GM12801 (cell line): ENCODE measurements around the gene GPLD1.

Source experiments
- TF ChIP-seq, protein P1 (sequence below): IDR thresholded peaks from one replicate; pipeline ENCODE4 v1.5.1; 2011; ENCODE audit warnings: control low read depth; ENCODE audit not compliant: insufficient read length; ENCODE audit errors: extremely low read depth

Gene GPLD1

DNA sequence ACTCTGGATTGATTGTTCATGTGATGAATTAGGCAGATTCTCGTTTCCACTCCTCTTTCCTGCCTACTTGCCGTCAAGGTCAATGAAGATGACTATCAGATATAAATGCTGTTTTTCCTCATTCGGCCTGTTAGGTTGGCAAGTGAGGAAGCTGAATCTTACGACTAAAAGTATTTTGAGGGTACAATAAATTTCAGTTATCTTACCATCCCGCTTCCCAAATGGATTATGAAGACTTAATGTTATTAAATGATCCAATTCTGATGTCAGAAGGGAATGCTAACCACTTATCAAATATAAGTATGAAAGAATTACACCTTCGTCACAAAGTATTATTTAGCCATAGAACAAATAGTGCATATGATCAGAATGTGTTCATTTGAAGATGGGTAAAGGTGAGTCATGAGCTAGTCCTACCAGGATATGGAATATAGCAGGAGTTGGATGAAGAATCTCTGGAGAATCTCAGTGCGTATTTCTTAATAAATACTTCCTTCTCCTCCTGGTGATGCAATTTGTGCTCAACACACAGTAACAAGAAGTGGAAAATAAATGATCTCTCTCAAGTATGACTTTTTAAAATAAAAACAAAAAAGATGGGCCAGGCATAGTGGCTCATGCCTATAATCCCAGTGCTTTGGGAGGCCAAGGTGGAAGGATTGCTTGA, 4.6 kb downstream of the GPLD1 start:
- TF ChIP-seq, protein P1, sequence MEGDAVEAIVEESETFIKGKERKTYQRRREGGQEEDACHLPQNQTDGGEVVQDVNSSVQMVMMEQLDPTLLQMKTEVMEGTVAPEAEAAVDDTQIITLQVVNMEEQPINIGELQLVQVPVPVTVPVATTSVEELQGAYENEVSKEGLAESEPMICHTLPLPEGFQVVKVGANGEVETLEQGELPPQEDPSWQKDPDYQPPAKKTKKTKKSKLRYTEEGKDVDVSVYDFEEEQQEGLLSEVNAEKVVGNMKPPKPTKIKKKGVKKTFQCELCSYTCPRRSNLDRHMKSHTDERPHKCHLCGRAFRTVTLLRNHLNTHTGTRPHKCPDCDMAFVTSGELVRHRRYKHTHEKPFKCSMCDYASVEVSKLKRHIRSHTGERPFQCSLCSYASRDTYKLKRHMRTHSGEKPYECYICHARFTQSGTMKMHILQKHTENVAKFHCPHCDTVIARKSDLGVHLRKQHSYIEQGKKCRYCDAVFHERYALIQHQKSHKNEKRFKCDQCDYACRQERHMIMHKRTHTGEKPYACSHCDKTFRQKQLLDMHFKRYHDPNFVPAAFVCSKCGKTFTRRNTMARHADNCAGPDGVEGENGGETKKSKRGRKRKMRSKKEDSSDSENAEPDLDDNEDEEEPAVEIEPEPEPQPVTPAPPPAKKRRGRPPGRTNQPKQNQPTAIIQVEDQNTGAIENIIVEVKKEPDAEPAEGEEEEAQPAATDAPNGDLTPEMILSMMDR, result no peak

DNA sequence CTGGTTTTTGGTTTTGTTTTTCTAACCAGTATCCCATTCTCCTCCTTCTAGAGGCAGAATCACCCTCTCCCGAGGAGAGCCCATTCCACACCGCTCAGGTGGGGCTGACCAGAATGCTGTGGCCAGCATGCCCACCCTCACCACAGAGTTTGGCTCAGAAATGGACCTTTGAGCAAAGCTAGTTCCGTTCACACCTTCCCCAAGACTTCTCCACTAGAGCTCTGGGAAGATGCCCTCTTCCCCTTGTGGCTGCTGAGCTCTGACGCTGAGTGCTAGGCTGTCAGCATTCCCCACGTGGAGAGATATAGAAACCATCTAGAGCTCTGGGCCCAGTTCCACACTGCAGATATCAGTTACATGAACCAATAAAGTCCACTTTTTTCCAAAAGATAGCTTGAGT, 7.9 kb downstream of the GPLD1 start:
- TF ChIP-seq, protein P1, result no peak

DNA sequence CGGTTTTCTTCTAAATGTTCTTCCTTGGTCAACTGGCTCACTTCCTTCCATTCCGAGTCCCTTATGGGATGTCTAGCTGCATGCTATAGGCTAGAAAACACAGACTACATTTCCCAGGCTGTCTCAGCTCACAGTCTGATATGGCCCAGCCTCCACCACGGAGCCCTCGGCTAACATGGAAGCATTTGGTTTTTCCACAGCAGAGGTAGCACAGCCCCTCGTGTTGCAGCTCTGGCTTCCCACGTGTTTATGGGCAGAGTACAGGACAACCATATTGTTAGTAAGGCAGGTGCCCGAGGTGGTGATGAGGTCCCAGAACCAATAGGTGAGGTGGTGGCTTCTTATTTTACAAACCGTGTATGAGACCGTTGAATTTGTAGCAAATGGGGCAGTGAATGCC, 8.7 kb downstream of the GPLD1 start:
- TF ChIP-seq, protein P1, result no peak

DNA sequence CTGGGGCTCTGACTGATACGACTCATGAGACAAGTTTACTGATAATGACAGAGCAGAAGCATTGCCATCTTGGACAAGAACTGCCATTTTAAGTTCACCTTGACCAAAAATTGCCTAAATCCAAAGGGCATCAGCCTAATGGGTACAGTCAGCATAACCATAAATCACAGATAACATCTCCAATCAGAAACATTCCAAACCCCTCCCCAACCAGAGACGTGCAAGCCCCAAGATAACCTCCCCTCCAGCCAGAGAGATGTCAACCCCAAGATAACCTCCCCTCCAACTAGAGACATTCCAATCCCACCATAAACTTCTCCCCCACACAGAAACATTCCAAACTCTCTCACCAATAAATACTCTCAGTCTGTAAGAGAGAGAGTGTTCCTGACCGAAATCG, 10.5 kb downstream of the GPLD1 start:
- TF ChIP-seq, protein P1, result no peak

DNA sequence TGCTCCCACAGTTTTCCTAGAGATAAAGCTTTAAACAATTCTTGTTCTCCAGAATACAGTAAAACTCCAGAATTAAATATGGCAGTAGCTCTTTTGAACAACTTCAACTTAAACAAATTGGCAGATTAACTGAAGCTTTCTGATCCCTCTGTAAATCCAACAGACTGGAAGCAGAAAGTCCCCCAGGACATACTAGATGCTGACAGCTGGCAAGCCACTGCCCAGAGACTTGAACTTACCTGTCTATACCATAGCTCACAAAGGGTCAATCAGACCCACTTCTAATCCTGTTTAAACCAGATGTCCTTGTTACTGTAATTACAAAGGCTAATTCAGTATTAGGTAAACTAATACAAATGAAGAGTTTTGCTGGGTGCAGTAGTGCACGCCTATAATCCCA, 12.3 kb downstream of the GPLD1 start:
- TF ChIP-seq, protein P1, result no peak

- TF ChIP-seq, protein P1, result no peak
Measured at GRCh38 chr6:24476631-24477030, 12.7 kb downstream of the GPLD1 start.

DNA sequence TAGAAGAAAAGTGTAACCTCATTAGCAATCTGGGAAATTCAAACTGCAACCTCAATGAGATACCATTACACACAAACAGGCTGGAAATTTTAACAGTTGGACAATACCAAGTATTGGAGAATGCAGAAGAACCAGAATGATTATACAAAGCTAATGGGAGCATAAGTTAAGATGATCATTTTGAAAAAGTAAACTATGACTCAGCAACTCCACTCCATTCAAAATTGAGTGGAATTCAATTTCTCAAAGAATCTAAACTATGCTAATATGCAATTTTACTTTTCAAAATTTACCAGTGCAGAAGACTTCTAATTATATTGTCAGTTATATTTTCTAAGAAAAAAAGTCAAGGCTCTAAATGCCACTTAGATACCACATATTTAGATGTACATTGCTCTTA, 17.2 kb downstream of the GPLD1 start:
- TF ChIP-seq, protein P1, result no peak

GRCh38 chr6:24469811-24470210, 19.6 kb downstream of the GPLD1 start:
- TF ChIP-seq, protein P1, result no peak
